ENCODE measurements around the gene MAPK10.

Gene MAPK10

GRCh38 chr4:86359944-86360478, at the start of gene MAPK10:
TSS of gene MAPK10 (minus strand) at chr4:86360053.
- DNase-seq: peak; percentile 79 to 91

- DNase-seq: no peak
These were observed 43.7 kb upstream of the MAPK10 start for GRCh38 chr4:86403575-86403974.

GRCh38 chr4:86401826-86402225, 42.0 kb upstream of the MAPK10 start:
- DNase-seq: no peak

GRCh38 chr4:86400216-86400615, 40.4 kb upstream of the MAPK10 start:
- no peak for DNase-seq

- no peak for DNase-seq
These were observed 38.3 kb upstream of the MAPK10 start for GRCh38 chr4:86398187-86398586.

GRCh38 chr4:86393749-86394148, 33.9 kb upstream of the MAPK10 start:
- DNase-seq: no peak

- no peak for DNase-seq
These were observed 29.8 kb upstream of the MAPK10 start for GRCh38 chr4:86389664-86390063.

- DNase-seq: no peak
These were observed 28.4 kb upstream of the MAPK10 start for GRCh38 chr4:86388252-86388651.

- DNase-seq: no peak
These were observed 27.1 kb upstream of the MAPK10 start for GRCh38 chr4:86386817-86387415.

GRCh38 chr4:86386201-86386600, 26.3 kb upstream of the MAPK10 start:
- DNase-seq: no peak

- no peak for DNase-seq
These were observed 21.6 kb upstream of the MAPK10 start for GRCh38 chr4:86381431-86381830.

- no peak for DNase-seq
These were observed 20.4 kb upstream of the MAPK10 start for GRCh38 chr4:86380181-86380724.

GRCh38 chr4:86376850-86377249, 17.0 kb upstream of the MAPK10 start:
- no peak for DNase-seq

GRCh38 chr4:86368433-86368832, 8.6 kb upstream of the MAPK10 start:
- DNase-seq: no peak

- peak in 1 of 2 donors; percentile 5 for DNase-seq
These were observed 7.7 kb upstream of the MAPK10 start for GRCh38 chr4:86367577-86367976.

- no peak for DNase-seq
These were observed 7.1 kb upstream of the MAPK10 start for GRCh38 chr4:86366920-86367319.

GRCh38 chr4:86362510-86362909, 2.7 kb upstream of the MAPK10 start:
- DNase-seq: no peak

GRCh38 chr4:86358257-86358656, 1.6 kb downstream of the MAPK10 start:
- DNase-seq: no peak

GRCh38 chr4:86357608-86358007, 2.2 kb downstream of the MAPK10 start:
- no peak for DNase-seq

GRCh38 chr4:86356425-86357210, 3.2 kb downstream of the MAPK10 start:
- DNase-seq: no peak

- DNase-seq: no peak
These were observed 5.5 kb downstream of the MAPK10 start for GRCh38 chr4:86354390-86354789.

- no peak for DNase-seq
These were observed 13.5 kb downstream of the MAPK10 start for GRCh38 chr4:86346320-86346719.

GRCh38 chr4:86344127-86344526, 15.7 kb downstream of the MAPK10 start:
- DNase-seq: no peak

GRCh38 chr4:86338989-86339388, 20.9 kb downstream of the MAPK10 start:
- no peak for DNase-seq

Data from inflammatory macrophage treated with lipopolysaccharide for 1 hour (primary cell).